Frontal cortex (tissue), 4 donors: ENCODE results near the gene SEMA4D. TPM values are rescaled to one million over a fixed set of nuclear protein-coding genes. Genes with fewer than 3 reads are reported as not detected.
"Not testable (repeated sequence)": the region's sequence is repeated elsewhere in the genome, so short reads cannot be mapped to it uniquely, and the experiment has no call there.

Source experiments
- DNase-seq, 2 donors: peaks; one replicate each; pipeline ENCODE4 v3.0.0; 2012; ENCODE audit warnings: low spot score in 2 of 2
- FAIRE-seq: peaks from 2 replicates; lab custom pipeline; 2012; peaks lifted over from hg19 to GRCh38; lab: Jason Lieb, UNC
- total RNA-seq: library from RNA; depleted of rRNA; stranded (reverse); fragments of >200 nt; gene quantifications from one replicate; pipeline ENCODE4 v1.2.3, GENCODE V29; 2014
- donor health status: control.
- donor health status: control.
- donor health status: control.

Gene SEMA4D
- total RNA-seq, 1 donor from 2014 or later: 7.7 TPM

- DNase-seq: no peak
- FAIRE-seq: no peak
These were observed 13.2 kb downstream of the SEMA4D start for GRCh38 chr9:89484475-89485404.

GRCh38 chr9:89483592-89484474, 14.1 kb downstream of the SEMA4D start:
- DNase-seq: no peak

DNA sequence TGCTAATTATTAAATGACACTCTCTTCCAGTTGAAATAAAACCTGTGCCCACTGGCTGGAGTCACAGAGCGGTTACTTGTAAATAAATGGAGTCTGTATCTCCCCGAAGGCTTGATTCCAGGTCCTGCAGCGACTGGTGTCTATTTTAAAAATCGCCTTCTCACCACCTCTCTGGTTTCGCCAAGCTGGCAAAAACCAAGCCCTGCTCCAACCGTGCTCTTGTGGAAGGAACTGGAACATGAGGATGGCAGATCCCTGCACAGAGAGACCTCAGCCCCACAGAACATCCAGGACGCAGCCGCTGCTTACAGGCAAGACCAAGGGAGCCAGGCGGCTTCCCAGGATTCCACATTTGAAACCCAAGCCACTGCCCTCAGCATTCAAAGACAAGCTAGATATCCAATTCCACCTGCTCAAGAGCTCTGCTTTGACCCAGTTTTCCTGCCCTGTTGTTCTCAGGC, 15.0 kb downstream of the SEMA4D start:
- no peak for FAIRE-seq
- no peak for DNase-seq

More at GRCh38 chr9:89483592-89484474, 14.1 kb downstream of the SEMA4D start:
- FAIRE-seq: no peak

DNA sequence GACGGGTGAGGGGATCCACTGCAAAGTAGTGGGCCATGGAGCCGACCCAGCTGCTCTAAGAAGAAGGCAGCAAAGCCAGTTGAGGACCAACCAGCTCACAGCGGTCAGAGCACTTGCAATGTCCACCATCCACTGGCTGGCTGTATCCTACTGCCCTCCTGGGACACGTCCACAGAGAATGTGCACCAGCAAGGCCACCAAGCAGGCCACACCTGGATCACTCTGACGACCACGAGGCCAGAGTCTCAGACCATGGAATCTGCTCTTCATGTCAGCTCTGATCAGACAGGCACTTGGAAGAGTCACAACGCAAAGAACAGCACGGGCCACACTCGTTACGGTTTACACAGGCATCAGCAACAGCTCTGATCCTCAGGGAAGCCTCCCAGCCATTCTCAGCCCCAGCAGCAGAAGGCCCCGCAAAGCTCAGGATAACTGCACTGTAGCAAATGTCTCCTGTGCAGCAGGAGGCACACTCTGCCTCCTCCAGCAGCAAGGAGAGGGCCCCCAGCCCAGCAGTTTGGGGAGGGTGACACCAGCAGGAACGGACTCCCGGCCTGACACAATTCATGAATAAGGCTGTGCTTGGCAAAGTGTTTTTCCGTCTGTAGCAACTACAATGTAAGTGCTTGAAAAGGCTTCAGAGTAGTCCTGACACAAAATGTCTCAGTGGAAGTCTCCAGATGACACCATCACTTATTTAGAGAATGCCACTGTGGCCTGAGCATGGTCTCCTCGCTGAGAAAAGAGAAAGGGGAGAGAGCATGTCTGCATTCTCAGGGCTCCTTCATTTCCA, 15.7 kb downstream of the SEMA4D start:
- no peak for FAIRE-seq
- DNase-seq: peak in 1 of 2 donors; percentile 53

DNA sequence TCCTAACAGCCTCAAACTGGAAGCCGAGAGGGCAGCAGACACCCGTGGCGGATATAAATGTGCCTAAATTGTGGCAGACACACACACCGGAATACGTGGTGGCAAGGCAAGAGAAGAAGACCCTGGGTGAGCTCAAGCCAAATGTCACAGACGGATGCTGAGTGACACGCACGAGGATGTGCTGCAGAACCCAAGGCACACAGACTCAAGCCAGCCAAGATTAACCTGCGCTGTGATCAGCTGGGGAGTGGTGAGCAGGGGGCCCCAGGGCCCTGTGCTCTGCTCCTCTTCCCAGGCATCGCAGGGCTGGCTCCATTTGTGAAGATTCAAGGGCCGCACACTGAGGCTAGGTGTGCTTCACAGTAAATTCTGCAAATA, 16.4 kb downstream of the SEMA4D start:
- FAIRE-seq: no peak
- DNase-seq: no peak

GRCh38 chr9:89480825-89481537, 16.9 kb downstream of the SEMA4D start:
- FAIRE-seq (no peak), DNase-seq (no peak)

DNA sequence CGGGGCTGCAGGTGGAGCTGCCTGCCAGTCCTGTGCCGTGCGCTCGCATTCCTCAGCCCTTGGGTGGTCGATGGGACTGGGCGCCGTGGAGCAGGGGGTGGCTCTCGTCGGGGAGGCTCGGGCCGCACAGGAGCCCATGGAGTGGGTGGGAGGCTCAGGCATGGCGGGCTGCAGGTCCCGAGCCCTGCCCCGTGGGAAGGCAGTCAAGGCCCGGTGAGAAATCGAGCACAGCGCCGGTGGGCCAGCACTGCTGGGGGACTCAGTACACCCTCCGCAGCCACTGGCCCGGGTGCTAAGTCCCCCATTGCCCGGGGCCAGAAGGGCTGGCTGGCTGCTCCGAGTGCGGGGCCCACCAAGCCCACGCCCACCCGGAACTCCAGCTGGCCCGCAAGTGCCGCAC, 17.5 kb downstream of the SEMA4D start:
- DNase-seq, FAIRE-seq: not testable (repeated sequence)

GRCh38 chr9:89479669-89480011, 18.3 kb downstream of the SEMA4D start:
- not testable (repeated sequence) for FAIRE-seq, DNase-seq

GRCh38 chr9:89478821-89479668, 18.9 kb downstream of the SEMA4D start:
- DNase-seq (no peak), FAIRE-seq (no peak)

DNA sequence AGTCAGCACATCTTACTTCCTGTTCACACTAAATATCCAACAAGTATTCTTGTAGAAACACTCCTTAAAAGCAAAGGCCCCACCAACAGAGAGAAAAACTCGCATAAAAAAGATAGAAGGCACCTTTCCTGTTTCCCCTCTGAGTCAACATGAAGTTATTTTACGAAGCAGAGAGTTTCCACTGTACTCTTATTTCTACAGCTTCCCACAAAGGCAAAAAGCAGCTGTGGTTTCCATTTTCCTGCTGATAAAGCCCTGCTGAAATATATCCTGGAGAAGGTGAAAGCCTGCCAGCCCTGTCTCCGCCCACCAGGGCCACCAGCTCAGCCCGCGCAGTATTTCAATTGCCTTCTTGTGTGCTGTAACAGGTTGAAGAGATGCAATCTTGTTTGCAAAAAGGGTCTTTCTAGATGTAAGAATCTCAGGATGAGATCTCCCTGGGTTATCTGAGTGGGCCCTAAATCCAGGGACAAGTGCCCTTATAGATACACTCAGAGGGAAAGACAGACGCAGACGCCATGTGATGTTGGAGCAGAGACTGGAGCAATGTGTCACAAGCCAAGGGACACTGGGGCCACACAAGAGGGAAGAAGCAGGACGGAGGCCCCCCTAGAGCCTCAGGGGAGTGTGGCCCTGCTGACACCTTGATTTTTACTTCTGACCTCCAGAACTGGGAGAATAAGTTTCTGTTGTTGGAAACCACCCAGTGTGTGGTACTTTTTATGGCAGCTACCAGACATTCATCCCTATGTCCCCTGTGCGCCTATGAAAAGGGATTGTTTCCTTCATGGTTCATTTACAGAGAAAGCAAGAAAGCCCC, 19.9 kb downstream of the SEMA4D start:
- DNase-seq (no peak), FAIRE-seq (no peak)

DNA sequence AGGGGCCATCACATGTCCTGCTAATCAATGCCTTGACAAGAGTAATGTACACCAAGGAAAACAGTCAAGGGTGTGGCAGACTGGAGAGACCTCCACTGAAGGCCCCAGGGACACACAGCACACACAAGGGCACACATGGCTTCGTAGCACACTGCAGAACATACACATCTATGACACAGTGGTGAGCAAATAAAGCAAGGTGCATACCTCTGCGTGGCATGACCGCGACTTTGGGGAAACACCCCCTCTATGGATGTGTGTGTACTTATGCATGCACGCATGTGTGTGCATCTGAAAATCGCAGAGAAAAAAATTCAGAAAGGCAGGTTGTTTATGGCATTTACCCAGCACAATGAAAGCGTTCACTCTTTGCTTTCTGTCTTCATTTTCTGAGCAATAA, 20.5 kb downstream of the SEMA4D start:
- FAIRE-seq: no peak
- no peak for DNase-seq

- no peak for DNase-seq
- FAIRE-seq: no peak
These were observed 21.4 kb downstream of the SEMA4D start for GRCh38 chr9:89476546-89476945.

- FAIRE-seq (no peak), DNase-seq (no peak)
These were observed 21.9 kb downstream of the SEMA4D start for GRCh38 chr9:89475891-89476440.

DNA sequence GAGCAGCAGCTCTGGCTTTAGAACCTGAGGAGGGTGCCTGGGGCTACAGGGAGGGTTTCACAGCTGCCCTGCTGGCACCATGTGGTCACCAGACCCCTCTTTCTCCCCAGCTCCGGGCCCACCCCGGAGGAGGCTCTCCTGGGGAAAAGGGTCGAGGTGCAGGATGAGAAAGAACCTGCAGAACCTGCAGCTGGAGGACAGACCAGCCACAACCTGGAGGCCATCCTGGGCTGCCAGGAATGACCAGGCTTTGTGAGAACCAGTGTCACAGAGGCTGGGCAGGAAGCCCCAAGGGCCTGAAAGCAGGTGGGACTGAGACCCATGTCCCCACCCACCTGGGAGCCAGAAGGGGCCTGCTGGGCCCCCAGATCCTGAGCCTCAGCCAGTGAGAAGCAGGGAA, 23.0 kb downstream of the SEMA4D start:
- no peak for DNase-seq
- FAIRE-seq: no peak

- FAIRE-seq: no peak
- no peak for DNase-seq
These were observed 24.0 kb downstream of the SEMA4D start for GRCh38 chr9:89473762-89474469.

GRCh38 chr9:89471796-89472320, 26.1 kb downstream of the SEMA4D start:
- FAIRE-seq, DNase-seq: not testable (repeated sequence)
